Spleen (tissue), 7 donors: ENCODE measurements around the gene CNIH3.

Source experiments
- POLR2A ChIP-seq, 3 donors: fragments of 450-650 bp; IDR thresholded peaks; one replicate each; pipeline ENCODE4 v1.5.1; 2017; ENCODE audit warnings: antibody characterized with exemption in 3 of 3, mild to moderate bottlenecking in 1 of 3
- POLR2AphosphoS5 ChIP-seq, 3 donors: sonication (generic); formaldehyde crosslinking; IDR thresholded peaks; one replicate each; pipeline ENCODE4 v1.5.1; 2017; ENCODE audit warnings: antibody characterized with exemption in 3 of 3
- TF ChIP-seq, protein P1 (sequence below), 11 experiments: fragments of 200-600 bp in 7 of 11; fragments of 450-650 bp in 4 of 11; sonication (generic) in 4 of 11; IDR thresholded peaks in 8 of 11; conservative IDR thresholded peaks in 3 of 11; 1 replicate in 7 of 11; 2 replicates in 4 of 11; pipeline versions ENCODE4 v1.4.0 to v1.8.0; 2016 to 2021; ENCODE audit warnings: antibody characterized with exemption in 11 of 11, inconsistent platforms in 4 of 11, mild to moderate bottlenecking in 1 of 11
- donor health status: DM: no; HTN: no; CAD: no; lungs with moderate emphysema.
- donor health status: DM: no; HTN: no; CAD: no.
- donor health status: DM: no; HTN: no; CAD: no.

DNA sequence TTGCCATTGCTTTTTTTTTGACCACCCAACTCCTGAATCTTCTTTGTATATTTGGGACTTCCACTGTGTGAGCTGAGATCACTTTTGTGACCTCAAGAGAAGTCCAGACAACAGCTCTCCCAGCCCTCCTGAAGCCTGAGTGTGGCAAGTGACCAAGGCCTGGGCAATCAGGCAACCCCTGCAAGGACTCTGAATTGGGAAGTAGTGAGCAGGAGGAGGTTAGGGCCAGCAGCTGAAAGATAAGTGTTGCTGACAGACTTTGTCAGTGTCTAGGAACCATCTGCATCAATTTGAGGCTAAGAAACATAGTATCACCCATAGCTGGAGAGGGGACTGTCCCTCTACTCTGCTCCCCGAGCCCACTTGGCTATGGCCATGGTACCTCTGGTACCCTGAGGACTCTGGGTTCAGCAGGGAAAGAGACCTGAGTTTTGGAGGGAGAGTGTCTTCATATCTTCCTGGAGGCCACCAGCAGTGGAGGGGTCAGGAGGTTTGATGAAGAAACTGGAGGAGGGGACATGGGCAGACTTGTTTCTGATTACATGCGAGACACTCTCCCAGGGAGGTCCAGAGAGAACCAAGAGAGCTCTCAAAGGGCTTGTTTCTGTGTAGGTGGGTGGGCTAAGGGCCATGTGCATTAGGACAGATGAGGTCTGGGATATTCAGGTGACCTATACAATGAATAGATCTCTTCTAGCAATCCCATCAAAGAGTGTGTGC lies 166.3 kb downstream of the CNIH3 start:
- TF ChIP-seq, protein P1, sequence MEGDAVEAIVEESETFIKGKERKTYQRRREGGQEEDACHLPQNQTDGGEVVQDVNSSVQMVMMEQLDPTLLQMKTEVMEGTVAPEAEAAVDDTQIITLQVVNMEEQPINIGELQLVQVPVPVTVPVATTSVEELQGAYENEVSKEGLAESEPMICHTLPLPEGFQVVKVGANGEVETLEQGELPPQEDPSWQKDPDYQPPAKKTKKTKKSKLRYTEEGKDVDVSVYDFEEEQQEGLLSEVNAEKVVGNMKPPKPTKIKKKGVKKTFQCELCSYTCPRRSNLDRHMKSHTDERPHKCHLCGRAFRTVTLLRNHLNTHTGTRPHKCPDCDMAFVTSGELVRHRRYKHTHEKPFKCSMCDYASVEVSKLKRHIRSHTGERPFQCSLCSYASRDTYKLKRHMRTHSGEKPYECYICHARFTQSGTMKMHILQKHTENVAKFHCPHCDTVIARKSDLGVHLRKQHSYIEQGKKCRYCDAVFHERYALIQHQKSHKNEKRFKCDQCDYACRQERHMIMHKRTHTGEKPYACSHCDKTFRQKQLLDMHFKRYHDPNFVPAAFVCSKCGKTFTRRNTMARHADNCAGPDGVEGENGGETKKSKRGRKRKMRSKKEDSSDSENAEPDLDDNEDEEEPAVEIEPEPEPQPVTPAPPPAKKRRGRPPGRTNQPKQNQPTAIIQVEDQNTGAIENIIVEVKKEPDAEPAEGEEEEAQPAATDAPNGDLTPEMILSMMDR (IDR thresholded peaks at IDR 0.05 in 8 of 11, conservative IDR thresholded peaks at IDR 0.05 in 3 of 11): no peak
- TF ChIP-seq POLR2AphosphoS5 (IDR thresholded peaks at IDR 0.05) (no peak), POLR2A (IDR thresholded peaks at IDR 0.05) (no peak)
